ENCODE data around the gene SMPDL3A.
"Not testable (repeated sequence)": the region's sequence is repeated elsewhere in the genome, so short reads cannot be mapped to it uniquely, and the experiment has no call there.

SMPDL3A gene, protein sequence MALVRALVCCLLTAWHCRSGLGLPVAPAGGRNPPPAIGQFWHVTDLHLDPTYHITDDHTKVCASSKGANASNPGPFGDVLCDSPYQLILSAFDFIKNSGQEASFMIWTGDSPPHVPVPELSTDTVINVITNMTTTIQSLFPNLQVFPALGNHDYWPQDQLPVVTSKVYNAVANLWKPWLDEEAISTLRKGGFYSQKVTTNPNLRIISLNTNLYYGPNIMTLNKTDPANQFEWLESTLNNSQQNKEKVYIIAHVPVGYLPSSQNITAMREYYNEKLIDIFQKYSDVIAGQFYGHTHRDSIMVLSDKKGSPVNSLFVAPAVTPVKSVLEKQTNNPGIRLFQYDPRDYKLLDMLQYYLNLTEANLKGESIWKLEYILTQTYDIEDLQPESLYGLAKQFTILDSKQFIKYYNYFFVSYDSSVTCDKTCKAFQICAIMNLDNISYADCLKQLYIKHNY

DNA sequence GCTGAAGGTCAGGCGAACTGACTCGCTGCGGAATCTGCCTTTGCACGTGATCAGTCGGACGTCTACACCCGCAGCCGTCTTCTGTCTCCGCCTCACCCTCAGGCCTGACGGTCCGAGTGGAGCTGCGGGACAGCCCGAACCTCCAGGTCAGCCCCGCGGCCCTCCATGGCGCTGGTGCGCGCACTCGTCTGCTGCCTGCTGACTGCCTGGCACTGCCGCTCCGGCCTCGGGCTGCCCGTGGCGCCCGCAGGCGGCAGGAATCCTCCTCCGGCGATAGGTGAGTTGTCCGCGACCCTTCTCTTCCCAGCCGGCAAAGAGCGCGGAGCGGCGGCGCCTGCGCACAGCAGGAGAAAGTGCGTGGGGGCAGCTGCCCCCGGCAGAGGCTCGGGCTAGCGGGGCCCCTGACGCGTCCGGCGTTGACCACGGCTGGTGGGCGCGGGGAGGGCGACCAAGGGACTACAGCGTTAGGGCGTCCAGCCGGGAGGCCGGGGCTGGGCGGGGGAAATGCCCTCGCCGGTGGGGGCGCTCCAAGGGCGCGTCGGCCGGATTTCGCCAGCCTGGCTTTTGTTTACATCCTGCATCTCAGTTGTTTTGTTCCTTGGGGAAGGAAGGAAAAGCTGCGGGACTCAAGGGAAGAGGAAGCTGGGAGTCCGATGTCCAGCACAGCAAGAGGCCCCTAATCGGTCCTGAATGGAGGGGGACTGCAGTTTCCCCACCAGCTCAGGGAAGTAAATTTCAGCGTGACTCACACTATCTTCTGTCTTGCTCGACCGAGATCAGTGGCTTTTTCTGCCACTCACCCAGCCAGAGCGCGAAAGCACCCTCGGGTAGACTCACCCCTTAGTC is at the start of gene SMPDL3A:
Gene SMPDL3A (plus strand): TSS at position 77 of the 846 bp plus-strand sequence. CDS start 89 bp downstream, at position 166.
- DNase-seq (ENCODE audit: low read depth in 2 of 2), result peak in 1 of 2 donors; percentile 7

DNA sequence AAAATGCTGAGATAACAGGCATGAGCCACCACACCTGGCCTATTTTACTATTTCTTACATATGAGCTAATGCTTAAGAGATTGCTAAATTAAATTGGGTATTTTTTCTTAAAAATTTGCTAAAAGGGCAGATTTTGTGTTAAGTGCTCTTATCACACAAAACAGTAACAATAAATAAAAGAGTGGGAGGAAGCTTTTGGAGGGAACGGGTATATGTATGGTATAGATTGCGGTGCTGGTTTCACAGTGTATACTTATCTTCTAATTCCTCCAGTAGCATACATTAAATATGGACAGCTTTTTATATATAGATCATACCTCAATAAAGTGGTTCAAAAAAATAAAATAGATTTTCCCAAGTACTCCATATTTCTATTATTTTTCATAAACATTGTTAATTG is 49.0 kb upstream of the SMPDL3A start:
- DNase-seq (ENCODE audit: low read depth in 2 of 2), result no peak

DNA sequence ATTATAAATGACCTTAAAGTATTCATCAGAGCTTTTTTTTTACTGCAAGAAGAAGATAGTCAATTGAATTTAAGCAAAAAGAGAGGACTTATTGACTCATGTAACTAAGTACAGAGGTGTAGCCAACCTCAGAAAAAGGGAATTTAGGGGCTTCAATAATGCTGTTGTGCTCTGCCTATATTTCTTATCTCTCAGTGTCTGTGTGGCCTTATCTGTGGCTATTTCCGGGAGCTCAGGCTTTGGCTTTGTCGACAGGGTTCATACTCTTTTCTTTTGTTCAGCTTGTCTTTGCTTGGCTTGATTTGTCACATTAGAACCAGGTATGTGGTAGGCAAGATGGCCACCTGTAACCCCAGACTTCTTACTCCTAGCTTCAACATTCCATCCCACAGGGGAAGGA is 48.1 kb upstream of the SMPDL3A start:
- DNase-seq (ENCODE audit: low read depth in 2 of 2), result no peak

DNA sequence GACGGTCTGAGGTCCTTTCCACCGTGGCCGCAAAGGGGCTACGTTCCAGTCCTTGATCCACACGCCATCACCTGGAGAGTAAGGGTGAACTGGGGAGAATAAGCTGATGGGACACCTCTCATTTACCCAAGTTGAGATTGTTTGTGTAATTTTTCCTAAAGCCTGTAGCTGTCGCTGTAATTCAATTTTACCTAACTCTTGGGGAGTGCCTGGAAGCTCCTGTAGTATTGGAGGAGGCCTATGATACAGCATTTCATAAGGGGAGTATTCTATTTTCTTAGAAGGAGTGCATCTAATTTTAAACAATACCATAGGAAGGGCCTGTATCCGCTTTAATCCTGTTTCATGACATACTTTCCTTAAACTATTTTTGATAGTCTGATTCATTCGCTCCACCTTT is 44.8 kb upstream of the SMPDL3A start:
- not testable (repeated sequence) for DNase-seq (ENCODE audit: low read depth in 2 of 2)

DNA sequence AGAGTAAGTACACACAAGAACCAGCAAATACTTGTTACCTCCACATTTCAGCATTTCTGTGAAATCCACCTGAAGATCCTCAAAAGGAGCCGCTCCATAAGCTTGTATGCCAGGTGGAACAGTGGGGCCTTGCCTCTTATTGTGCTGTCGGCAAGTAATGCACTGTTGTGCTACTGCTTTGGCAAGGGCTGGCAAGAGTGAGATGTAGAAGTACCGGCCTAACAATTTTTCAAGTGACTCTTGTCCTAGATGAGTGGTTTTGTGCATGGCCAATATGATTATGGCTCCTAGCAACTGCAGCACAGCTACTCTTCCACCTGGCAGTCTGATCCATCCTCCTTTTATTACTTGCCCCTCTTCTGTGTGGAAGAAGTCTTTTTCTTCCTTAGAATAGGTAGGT is 44.2 kb upstream of the SMPDL3A start:
- not testable (repeated sequence) for DNase-seq (ENCODE audit: low read depth in 2 of 2)

DNA sequence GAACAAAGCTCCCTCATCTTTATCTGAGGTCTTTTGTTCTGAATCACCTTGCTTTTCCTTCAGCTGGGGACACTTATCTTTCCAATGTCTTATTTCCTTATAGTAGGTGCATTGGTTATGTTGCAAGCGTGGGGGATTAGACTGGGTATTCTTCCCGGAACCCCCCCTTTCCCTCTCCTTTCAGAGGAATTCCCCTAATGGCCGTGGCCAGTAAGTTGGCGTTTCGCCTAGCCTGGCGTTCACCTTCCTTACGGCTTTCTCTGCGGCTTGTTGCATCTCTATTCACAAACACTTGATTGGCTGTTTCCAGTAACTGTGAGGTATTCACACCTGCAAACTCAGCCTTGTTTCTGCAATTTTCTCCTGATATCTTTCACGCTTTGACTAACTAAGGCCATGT is 42.4 kb upstream of the SMPDL3A start:
- DNase-seq (ENCODE audit: low read depth in 2 of 2), result no peak

DNA sequence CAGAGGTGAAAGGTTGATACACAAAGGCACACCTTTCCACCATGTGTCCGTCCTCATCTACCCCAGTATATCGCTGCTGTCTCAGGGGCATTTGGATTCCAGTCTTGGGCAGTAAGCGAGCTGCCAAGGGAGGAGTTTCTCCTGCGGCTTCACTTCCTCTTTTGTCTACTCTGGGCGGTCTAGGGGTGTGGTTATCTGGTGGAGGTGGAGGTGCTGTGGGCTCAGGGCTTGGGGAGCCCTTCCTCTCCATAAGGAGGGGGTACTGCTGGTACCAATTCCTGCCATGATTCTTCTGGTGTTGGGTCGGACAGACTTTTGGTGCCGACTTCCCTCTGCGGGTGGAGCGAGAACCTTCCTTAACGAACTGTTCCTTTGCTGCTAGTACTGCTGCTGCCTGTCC is 41.5 kb upstream of the SMPDL3A start:
- no peak for DNase-seq (ENCODE audit: low read depth in 2 of 2)

DNA sequence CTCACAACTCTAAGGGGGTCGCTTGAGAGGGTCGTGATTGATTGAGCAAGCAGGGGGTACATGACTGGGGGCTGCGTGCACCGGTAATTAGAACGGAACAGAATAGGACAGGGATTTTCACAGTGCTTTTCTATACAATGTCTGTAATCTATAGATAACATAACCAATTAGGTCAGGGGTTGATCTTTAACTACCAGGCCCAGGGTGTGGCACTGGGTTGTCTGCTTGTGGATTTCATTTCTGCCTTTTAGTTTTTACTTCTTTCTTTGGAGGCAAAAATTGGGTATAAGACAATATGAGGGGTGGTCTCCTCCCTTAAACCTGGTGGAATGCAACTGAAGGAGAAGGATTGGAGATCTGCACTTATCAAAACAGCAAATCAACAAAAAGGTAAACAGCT is 40.1 kb upstream of the SMPDL3A start:
- not testable (repeated sequence) for DNase-seq (ENCODE audit: low read depth in 2 of 2)

DNA sequence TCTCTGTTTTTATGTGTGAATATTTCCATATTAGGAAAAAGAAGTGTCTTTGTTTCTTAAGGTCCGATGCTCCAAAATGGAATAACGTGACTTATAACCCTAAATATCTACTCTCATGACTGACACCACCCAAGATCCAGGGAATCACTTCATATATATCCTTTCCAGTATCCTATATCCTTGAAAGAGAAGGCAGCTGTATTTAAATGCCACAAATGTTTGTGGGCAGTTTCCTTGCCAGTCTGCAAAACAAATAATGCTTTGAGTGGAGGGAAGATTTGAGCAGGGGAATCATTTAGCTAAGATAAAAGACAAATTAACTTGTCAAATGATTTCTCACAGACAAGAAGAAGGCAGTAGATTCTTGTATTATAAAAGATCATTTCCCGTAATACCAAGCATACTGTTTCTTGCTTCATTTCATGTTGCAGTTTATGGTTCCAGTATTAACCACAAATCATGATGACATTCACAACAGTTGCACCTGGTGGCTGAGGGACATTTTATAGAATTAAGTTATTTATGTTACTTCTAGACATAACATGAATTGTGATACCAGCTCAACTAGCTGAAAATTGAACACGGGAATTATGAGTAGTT is 39.5 kb upstream of the SMPDL3A start:
- DNase-seq (ENCODE audit: low read depth in 2 of 2), result no peak

DNA sequence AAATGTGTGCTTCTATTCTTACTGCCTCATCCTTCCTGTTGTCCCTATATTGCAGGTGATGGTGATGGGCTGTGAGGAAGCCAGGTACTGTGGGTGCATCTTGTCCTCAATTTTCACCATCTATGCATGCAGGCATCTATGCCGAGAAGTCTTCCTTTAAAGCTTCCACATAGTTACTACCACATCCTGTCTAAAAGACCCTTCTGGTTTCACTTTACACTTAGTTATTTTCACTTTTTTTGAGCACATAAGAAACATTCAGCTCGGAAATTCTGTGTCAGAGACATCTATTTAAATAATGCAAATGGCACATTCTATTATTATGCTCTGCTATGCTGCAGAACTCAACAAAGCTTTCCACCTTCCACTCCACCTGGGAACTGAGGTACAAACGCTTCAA is 37.7 kb upstream of the SMPDL3A start:
- no peak for DNase-seq (ENCODE audit: low read depth in 2 of 2)

DNA sequence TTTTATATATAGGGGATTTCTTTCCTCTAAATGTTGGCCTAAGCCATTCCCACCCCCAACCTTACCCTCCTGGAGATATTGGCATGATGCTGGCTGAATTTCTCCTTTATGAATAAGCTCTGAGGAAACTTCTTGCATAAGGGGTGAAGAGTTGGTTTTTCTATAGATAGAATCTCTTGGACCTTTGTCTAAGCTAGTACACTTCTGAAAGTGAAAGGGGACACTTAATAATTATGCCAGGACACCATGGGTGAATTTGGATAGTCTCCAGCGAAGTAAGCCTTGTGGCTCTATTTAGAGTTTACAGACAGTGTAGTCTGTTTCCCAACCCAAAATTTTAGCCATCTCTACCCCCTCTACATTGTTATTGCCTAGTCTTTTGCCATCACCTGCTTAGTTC is 36.6 kb upstream of the SMPDL3A start:
- DNase-seq (ENCODE audit: low read depth in 2 of 2), result no peak

DNA sequence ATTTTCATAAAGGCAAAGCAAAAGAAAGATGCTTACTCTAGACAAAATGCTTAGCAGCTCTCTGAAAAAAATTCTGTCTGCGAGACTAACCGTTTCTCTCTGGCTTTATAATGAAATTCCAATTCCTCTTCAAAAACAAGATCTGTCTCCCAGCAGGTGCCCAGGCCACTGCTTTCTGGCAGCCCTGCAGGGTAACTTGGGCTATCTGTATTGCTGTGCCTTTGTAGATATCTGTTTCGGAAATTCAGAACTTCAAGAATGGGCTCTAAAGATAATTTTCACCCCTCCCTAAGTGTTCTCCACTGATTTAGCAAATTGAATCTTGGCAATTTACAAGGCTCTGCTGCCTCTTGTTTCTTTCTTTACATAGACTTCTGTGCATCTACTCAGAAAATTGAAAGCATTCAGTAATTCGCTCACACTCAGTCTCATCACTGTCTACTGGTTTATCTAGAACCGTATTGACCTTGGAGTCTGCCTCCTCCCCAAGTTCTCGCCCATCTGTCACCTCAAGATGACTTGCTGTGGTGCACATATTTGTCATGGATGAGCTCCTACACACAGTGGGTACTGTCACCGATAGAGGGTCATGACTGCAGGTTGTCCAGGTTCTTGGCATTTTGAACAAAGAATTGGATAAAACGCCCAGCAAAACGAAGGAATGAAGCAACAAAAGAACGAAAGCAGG is 35.9 kb upstream of the SMPDL3A start:
- no peak for DNase-seq (ENCODE audit: low read depth in 2 of 2)

DNA sequence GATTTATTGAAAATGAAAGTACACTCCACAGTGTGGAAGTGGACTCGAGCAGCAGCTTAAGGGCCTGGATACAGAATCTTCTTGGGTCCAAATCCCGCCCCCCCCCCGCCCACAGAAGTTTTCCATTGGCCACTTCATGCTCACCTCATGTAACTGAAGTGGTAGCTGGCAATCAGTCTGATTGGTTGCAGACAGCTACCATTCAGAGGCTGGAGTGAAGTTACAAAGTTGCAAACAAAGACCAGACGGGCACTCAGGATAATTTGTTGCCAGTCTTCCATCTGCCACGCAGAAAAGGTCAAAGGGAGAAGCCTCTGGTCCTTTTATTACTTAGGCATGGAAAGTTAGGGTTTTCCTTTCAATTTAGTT is 35.4 kb upstream of the SMPDL3A start:
- DNase-seq (ENCODE audit: low read depth in 2 of 2), result no peak

DNA sequence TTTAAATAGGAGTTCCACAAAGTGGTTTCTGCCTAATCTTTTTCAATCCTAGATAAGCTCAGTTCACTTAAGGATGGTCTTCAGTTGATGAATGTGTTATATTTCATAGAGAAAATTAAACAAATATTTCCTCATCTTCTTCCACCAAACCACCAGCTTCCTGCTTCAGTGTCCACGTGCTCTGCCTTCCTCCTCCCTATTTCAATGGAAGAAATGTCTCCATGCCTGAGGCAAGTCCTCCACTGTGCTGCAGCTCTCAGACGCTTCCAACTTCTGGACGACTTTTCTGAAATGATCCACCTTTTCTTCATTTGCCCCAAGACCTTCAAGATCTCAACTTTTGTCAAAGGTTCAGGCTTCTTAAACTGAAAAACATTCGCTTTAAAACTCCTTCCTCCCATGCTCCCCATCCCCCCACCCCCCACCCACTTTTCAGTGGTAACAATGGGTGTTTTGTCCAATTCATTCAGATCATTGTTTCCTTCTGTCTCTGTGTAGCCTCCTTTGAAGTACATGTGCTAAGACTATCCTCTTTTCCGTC is 34.8 kb upstream of the SMPDL3A start:
- DNase-seq (ENCODE audit: low read depth in 2 of 2), result no peak

DNA sequence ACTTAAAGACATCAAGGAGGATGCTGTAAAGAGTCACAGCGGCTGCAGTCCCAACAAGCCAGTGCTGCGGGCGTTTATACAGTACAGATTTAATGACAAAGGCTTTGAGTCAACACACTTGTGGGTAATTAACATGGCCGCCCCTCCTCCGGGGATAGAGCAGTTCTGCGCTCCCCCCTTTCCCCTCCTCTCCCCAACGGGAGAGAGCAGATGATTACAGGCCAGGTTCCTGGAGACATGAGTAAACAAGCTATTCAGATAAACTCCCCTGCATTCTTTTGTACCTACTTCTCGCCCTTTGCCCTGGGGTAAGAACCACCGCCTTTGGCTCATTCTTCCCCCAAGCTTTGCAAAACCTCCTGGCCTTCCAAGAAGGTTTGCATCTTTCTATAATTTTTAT is 33.2 kb upstream of the SMPDL3A start:
- DNase-seq (ENCODE audit: low read depth in 2 of 2), result no peak

DNA sequence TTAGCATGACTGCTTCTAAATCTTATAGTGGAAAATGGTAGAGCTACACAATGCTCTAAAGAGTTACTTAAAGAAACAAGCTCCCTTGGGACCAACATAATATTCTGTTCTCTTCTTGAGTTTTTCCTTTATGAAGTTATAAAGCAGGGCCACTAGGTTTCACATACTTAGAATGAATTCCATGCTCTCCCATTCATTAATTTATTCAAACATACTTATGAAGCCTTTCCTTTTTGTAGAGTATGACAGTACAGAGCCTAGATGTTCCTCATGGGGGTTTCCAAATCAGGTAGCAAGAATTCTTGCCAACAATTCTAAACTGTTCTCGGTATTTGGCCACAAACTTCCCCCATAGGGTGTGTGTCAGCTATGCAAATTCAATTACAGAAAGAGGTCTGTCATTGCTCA is 30.1 kb upstream of the SMPDL3A start:
- no peak for DNase-seq (ENCODE audit: low read depth in 2 of 2)

DNA sequence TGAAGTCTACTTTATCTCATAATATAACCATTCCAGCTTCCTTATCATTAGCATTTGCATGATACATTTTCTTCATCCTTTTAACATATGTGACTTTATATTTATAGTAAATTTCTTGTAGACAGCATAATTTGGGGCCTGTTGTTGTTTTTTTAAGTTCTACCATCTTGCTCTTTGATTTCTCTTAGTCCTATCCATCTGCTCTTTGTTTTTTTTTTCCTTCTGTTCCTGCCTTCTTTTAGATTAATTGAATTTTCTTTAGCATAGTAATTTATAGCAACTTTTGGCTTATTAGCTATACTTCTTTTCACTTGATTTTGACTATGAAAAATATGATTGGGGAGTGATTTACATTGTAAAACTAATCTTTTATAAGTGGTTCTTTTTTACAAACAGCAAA is 28.7 kb upstream of the SMPDL3A start:
- no peak for DNase-seq (ENCODE audit: low read depth in 2 of 2)

DNA sequence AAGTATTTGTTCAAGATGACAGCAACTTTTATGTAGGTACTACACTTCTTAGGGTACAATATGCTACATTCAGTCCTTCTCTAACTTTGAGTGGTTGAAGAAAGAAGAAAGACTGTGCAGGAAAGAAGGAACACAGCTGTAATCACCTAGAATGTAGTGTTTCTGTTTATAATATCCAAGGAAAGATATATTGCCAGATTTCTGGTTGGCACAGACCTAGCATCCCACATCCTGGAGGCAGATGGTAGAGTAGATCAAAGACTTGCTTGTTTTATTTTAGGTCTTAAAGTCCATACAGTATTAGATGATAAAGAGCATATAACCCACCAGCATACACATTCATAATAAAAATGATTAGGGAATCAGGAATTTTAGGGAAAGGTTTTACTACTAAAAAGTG is 22.8 kb upstream of the SMPDL3A start:
- DNase-seq (ENCODE audit: low read depth in 2 of 2), result no peak

DNA sequence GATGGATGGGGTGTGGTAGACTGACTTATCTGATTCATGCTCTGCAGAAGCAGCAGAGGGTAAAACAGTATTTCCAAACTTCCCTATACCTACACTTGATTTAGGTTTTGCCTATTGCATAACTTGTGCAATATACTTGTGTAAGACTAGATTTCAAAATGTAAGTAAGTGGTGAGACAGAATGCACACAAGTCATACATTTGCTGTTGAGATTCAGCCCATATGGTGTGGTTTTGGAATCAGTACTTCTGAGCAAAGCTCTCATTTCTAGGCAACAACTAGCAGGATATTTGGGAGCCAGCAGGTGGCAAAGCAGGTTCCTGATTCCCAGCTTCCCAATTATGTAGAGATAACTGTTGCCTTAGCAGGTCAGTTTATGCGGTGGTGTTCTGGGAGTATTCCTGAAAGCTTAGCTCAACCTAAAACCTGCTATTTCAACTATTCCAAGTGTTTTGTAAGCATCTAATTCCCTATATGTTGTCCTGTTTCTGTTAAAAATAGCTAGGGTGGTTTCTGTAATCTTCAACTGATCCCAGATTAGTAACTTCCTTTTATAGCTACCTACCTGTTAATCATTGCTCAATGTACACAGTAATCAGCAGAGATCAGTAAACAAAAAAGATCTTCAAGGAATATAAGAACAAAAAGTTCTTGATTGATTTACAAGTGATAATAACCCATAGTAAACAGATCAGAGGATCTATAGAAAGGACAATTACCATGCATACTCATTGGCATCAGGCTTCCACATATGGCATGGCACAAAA is 18.0 kb upstream of the SMPDL3A start:
- DNase-seq (ENCODE audit: low read depth in 2 of 2), result no peak

DNA sequence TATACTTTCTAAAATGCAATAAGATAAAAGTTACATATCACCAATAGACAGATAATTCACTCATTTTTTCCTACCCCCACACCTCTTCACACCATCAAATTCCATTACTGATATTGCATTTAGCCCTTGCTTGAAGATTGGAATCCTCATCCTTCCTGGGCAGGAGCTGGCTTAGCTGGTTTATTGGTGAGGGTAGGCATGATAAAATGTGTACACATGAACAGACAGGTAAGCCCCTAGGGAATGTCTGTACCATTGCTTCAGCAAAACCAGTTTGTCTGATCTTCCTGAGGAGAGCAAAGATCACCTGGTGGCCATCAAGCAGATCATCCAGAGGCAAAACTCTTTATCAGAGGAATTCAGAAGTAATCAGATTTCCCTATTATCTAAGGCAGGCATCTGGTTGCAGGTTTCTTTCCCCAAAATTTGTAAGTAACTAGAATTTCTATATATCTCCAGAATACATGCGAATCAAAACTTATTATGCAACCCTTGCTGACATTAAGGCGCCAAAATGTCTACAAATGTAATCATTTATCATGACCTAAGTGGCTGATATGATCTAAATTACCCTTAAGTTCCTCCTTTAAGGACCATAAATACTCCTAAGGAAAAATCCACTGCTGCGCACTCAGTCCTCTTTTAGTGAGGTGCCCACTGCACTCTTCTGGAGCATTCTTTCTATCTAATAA is 16.2 kb upstream of the SMPDL3A start:
- no peak for DNase-seq (ENCODE audit: low read depth in 2 of 2)

Measured in stimulated activated CD4-positive, alpha-beta T cell treated with anti-CD3 and anti-CD28 coated beads, Interleukin-15, amount 100 ng/mL, for 48 hours (primary cell).